Measurements from ENCODE around the gene RAP2C.
A peak's percentile ranks its signal among the peaks of the same experiment; 100 is the strongest.

RAP2C gene

GRCh38 chrX:132219343-132219768 is at the start of gene RAP2C:
Gene RAP2C (minus strand): TSS chrX:132219447. CDS start chrX:132217268, 2,179 bp downstream.
- DNase-seq: peak; percentile 67 to 86

GRCh38 chrX:132267392-132267791 is 48.1 kb upstream of the RAP2C start:
- DNase-seq: peak in 1 of 2 experiments; percentile 8

GRCh38 chrX:132266583-132267355 is 47.5 kb upstream of the RAP2C start:
- DNase-seq: peak in 1 of 2 experiments; percentile 15

- no peak for DNase-seq
Observed at GRCh38 chrX:132263127-132263526, 43.9 kb upstream of the RAP2C start.

GRCh38 chrX:132258509-132258908 is 39.3 kb upstream of the RAP2C start:
- DNase-seq: no peak

- no peak for DNase-seq
Observed at GRCh38 chrX:132257116-132257515, 37.9 kb upstream of the RAP2C start.

- no peak for DNase-seq
Observed at GRCh38 chrX:132236121-132236520, 16.9 kb upstream of the RAP2C start.

- no peak for DNase-seq
Observed at GRCh38 chrX:132235488-132235887, 16.2 kb upstream of the RAP2C start.

GRCh38 chrX:132231587-132231986 is 12.3 kb upstream of the RAP2C start:
- no peak for DNase-seq

GRCh38 chrX:132227383-132228112 is 8.3 kb upstream of the RAP2C start:
- no peak for DNase-seq

GRCh38 chrX:132226169-132226568 is 6.9 kb upstream of the RAP2C start:
- peak in 1 of 2 experiments; percentile 21 for DNase-seq

GRCh38 chrX:132218100-132218812 is 991 bp downstream of the RAP2C start:
- peak; percentile 66 to 87 for DNase-seq

- peak; percentile 63 to 88 for DNase-seq
Observed at GRCh38 chrX:132217203-132218073, 1.8 kb downstream of the RAP2C start.

- peak in 1 of 2 experiments; percentile 51 for DNase-seq
Observed at GRCh38 chrX:132216806-132217202, 2.4 kb downstream of the RAP2C start.

GRCh38 chrX:132216283-132216682 is 3.0 kb downstream of the RAP2C start:
- DNase-seq: no peak

GRCh38 chrX:132214518-132214917 is 4.7 kb downstream of the RAP2C start:
- DNase-seq: no peak

GRCh38 chrX:132209527-132209926 is 9.7 kb downstream of the RAP2C start:
- no peak for DNase-seq

- DNase-seq: no peak
Observed at GRCh38 chrX:132208422-132208821, 10.8 kb downstream of the RAP2C start.

- DNase-seq: no peak
Observed at GRCh38 chrX:132207996-132208395, 11.3 kb downstream of the RAP2C start.

- no peak for DNase-seq
Observed at GRCh38 chrX:132206259-132206658, 13.0 kb downstream of the RAP2C start.

- DNase-seq: no peak
Observed at GRCh38 chrX:132204629-132205028, 14.6 kb downstream of the RAP2C start.

GRCh38 chrX:132200976-132201375 is 18.3 kb downstream of the RAP2C start:
- no peak for DNase-seq
